Liver (tissue), 9 donors: ENCODE data around the gene LAGE3. TPM values are rescaled to one million over a fixed set of nuclear protein-coding genes. Genes with fewer than 3 reads are reported as not detected.

Source experiments
- DNase-seq: peaks from one replicate; pipeline ENCODE4 v3.0.0-alpha.2; 2017; ENCODE audit warnings: low spot score
- H3K27ac ChIP-seq, 2 donors: one replicate each; pipeline ENCODE4 v1.7.0; 2013; ENCODE audit warnings: inconsistent platforms in 2 of 2, low read length in 2 of 2, control low read depth in 1 of 2, low read depth in 1 of 2, mild to moderate bottlenecking in 1 of 2
- H3K27me3 ChIP-seq, 4 donors: one replicate each; pipeline versions ENCODE4 v1.6.1 to v1.7.0; 2013; ENCODE audit warnings: low read length in 3 of 4, inconsistent platforms in 1 of 4, mild to moderate bottlenecking in 1 of 4, moderate library complexity in 1 of 4; ENCODE audit not compliant: control insufficient read depth in 4 of 4, insufficient read depth in 4 of 4
- H3K36me3 ChIP-seq, 4 donors: one replicate each; pipeline versions ENCODE4 v1.6.1 to v1.7.0; 2013; ENCODE audit warnings: low read length in 3 of 4, mild to moderate bottlenecking in 3 of 4, low read depth in 1 of 4, moderate library complexity in 1 of 4; ENCODE audit not compliant: control insufficient read depth in 4 of 4, insufficient read depth in 3 of 4
- H3K4me1 ChIP-seq, 4 donors: one replicate each; pipeline versions ENCODE4 v1.6.1 to v1.7.0; 2013; ENCODE audit warnings: low read length in 3 of 4, mild to moderate bottlenecking in 3 of 4, moderate library complexity in 1 of 4; ENCODE audit not compliant: control insufficient read depth in 4 of 4, insufficient read depth in 4 of 4
- H3K4me3 ChIP-seq, 3 donors: one replicate each; pipeline versions ENCODE4 v1.6.1 to v1.7.0; 2013; ENCODE audit warnings: low read length in 3 of 3, control low read depth in 1 of 3, low read depth in 1 of 3, mild to moderate bottlenecking in 1 of 3
- H3K9ac ChIP-seq, 2 donors: one replicate each; pipeline ENCODE4 v1.7.0; 2013; ENCODE audit warnings: low read length in 2 of 2, mild to moderate bottlenecking in 2 of 2, moderate library complexity in 2 of 2, control low read depth in 1 of 2, low read depth in 1 of 2
- H3K9me3 ChIP-seq, 4 donors: one replicate each; pipeline versions ENCODE4 v1.6.1 to v1.7.0; 2013; ENCODE audit warnings: low read length in 3 of 4; ENCODE audit not compliant: control insufficient read depth in 4 of 4
- ATF3 ChIP-seq: IDR thresholded peaks from 2 replicates; pipeline ENCODE4 v1.6.1; 2016; ENCODE audit warnings: antibody characterized with exemption
- CTCF ChIP-seq: fragments of 150-350 bp; IDR thresholded peaks from 2 replicates; pipeline ENCODE4 v1.5.1; 2017; ENCODE audit warnings: improper control_type of control experiment, low read depth, low read length; ENCODE audit not compliant: missing input control
- EGR1 ChIP-seq, 2 donors: IDR thresholded peaks; 2 replicates each; pipeline ENCODE4 v1.6.1; 2016 to 2018; ENCODE audit warnings: antibody characterized with exemption in 2 of 2, low read depth in 2 of 2
- FOXA1 ChIP-seq: IDR thresholded peaks from 2 replicates; pipeline ENCODE4 v1.6.1; 2016; ENCODE audit warnings: antibody characterized with exemption
- FOXA2 ChIP-seq: IDR thresholded peaks from 2 replicates; pipeline ENCODE4 v1.6.1; 2016; ENCODE audit warnings: antibody characterized with exemption
- GABPA ChIP-seq, 2 donors: IDR thresholded peaks in 1 of 2; conservative IDR thresholded peaks in 1 of 2; 2 replicates each; pipeline ENCODE4 v1.6.1; 2016; ENCODE audit warnings: antibody characterized with exemption in 2 of 2, mild to moderate bottlenecking in 1 of 2, moderate library complexity in 1 of 2
- HNF4A ChIP-seq, 2 donors: conservative IDR thresholded peaks; 2 replicates each; pipeline ENCODE4 v1.6.1; 2016; ENCODE audit warnings: antibody characterized with exemption in 2 of 2, mild to moderate bottlenecking in 2 of 2
- HNF4G ChIP-seq: IDR thresholded peaks from 2 replicates; pipeline ENCODE4 v1.6.1; 2016; ENCODE audit warnings: antibody characterized with exemption
- JUND ChIP-seq, 2 donors: IDR thresholded peaks; 2 replicates each; pipeline ENCODE4 v1.6.1; 2016; ENCODE audit warnings: antibody characterized with exemption in 2 of 2
- NR2F2 ChIP-seq: IDR thresholded peaks from 2 replicates; pipeline ENCODE4 v1.6.1; 2016; ENCODE audit warnings: antibody characterized with exemption
- RAD21 ChIP-seq, 2 donors: IDR thresholded peaks; 2 replicates each; pipeline ENCODE4 v1.6.1; 2016; ENCODE audit warnings: antibody characterized with exemption in 2 of 2, mild to moderate bottlenecking in 2 of 2
- RXRA ChIP-seq, 2 donors: IDR thresholded peaks; 2 replicates each; pipeline ENCODE4 v1.6.1; 2017 to 2018; ENCODE audit warnings: antibody characterized with exemption in 2 of 2, mild to moderate bottlenecking in 1 of 2
- SP1 ChIP-seq: IDR thresholded peaks from 2 replicates; pipeline ENCODE4 v1.6.1; 2018; ENCODE audit warnings: antibody characterized with exemption, mild to moderate bottlenecking
- TAF1 ChIP-seq: conservative IDR thresholded peaks from 2 replicates; pipeline ENCODE4 v1.6.1; 2016; ENCODE audit warnings: antibody characterized with exemption, mild to moderate bottlenecking
- YY1 ChIP-seq: IDR thresholded peaks from 2 replicates; pipeline ENCODE4 v1.6.1; 2016; ENCODE audit warnings: antibody characterized with exemption, mild to moderate bottlenecking
- ZBTB33 ChIP-seq: IDR thresholded peaks from 2 replicates; pipeline ENCODE4 v1.6.1; 2016; ENCODE audit warnings: antibody characterized with exemption
- WGBS: extraction: QIAGEN DNeasy Blood & Tissue Kit; methylation state at CpG from one replicate; pipeline ENCODE4 v1.1.7; 2013; 5-methylcytosine and 5-hydroxymethylcytosine counted together
- polyA plus RNA-seq, 2 donors: library from polyadenylated mRNA; stranded (reverse) in 1 of 2; unstranded in 1 of 2; fragments of 200-250 nt in 1 of 2; fragments of >200 nt in 1 of 2; fragmentation: Nextera tagmentation in 1 of 2; extraction: Ambion mirVana in 1 of 2; gene quantifications; one replicate each; pipeline versions ENCODE4 v1.2.1 to v1.2.3, GENCODE V29; 2013 to 2015
- total RNA-seq, 2 donors: library from RNA; depleted of rRNA; stranded (reverse); fragments of >200 nt; gene quantifications; one replicate each; pipeline ENCODE4 v1.2.3, GENCODE V29; 2014
- TF ChIP-seq, protein P1 (sequence below): IDR thresholded peaks from 2 replicates; pipeline ENCODE4 v1.6.1; 2016; ENCODE audit warnings: antibody characterized with exemption
- donor health status: healthy.
- donor health status: healthy.
- donor health status: healthy.
- donor health status: healthy.
- donor health status: healthy.

Gene LAGE3
- total and polyA plus RNA-seq, 4 donors: 8.5 to 18.1 (median 12.7) TPM

DNA sequence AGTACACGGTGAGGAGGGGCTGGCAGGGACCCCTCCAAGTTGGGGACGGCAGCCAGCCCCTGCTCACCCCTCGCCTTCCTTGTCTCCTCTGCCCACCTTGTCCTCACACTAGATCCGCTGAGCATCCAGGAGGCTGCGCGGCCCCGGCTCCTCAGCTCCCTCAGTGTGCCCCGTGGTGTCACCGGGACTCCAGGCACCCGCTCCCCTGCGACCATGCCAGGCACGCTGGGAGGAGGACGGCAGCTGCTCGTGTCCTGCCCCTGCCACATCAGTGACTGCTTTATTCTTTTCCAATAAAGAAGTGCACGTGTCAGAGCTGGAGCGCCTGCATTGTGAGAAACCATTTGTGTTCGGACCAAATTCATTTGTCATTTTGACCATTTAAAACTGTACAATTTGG lies 28.8 kb downstream of the LAGE3 start:
- no peak for DNase-seq
- Histone ChIP-seq H3K36me3 (peaks cover 0 to 24% (median 8%) of the 10 kb centered on the region in 4 donors), H3K27ac (no peak overlapping the region), H3K27me3 (no peaks in the 10 kb centered on the region), H3K9me3 (no peaks in the 10 kb centered on the region), H3K9ac (no peak overlapping the region), H3K4me3 (no peak overlapping the region), H3K4me1 (peaks cover 0 to 2% (median 0%) of the 10 kb centered on the region in 4 donors)
- TF ChIP-seq, protein P1, sequence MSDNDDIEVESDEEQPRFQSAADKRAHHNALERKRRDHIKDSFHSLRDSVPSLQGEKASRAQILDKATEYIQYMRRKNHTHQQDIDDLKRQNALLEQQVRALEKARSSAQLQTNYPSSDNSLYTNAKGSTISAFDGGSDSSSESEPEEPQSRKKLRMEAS: no peak
- TF ChIP-seq RXRA (IDR thresholded peaks at IDR 0.05) (no peak), GABPA (IDR thresholded peaks at IDR 0.05 in 1 of 2, conservative IDR thresholded peaks at IDR 0.05 in 1 of 2) (no peak), CTCF (no peak), ATF3 (no peak), YY1 (no peak)
- WGBS: 96% methylated on average over 17 of the region's 17 CpGs

- H3K9ac ChIP-seq: no peak overlapping the region
- peaks cover 0 to 24% (median 8%) of the 10 kb centered on the region in 4 donors for H3K36me3 ChIP-seq
- no peaks in the 10 kb centered on the region for H3K9me3 ChIP-seq
- no peak overlapping the region for H3K4me3 ChIP-seq
- no peak overlapping the region for H3K27ac ChIP-seq
- 97% methylated on average over 18 of the region's 18 CpGs for WGBS
- H3K4me1 ChIP-seq: peaks cover 4 to 9% (median 5%) of the 10 kb centered on the region in 4 donors
- no peak for TF ChIP-seq RXRA (IDR thresholded peaks at IDR 0.05)
- TF ChIP-seq, protein P1: no peak
- no peak for DNase-seq
- no peaks in the 10 kb centered on the region for H3K27me3 ChIP-seq
Measured at GRCh38 chrX:154449618-154450017, 29.5 kb downstream of the LAGE3 start.

DNA sequence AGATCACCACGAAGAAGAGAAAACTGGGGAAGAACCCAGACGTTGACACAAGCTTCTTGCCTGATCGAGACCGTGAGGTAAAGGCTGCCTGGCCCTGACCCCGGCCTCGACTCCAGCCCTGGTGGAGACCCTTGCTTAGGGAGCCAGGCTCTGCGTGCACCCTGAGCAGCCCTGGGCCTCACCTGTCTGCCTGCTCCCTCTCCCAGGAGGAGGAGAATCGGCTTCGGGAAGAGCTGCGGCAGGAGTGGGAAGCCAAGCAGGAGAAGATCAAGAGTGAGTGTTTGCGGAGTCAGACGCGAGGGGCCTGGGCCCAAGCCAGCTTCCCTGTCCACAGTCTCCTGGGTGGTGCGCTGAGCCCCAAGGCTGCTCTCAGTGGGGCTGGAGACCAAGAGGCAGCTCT lies 30.6 kb downstream of the LAGE3 start:
- no peaks in the 10 kb centered on the region for H3K27me3 ChIP-seq
- no peak overlapping the region for H3K9ac ChIP-seq
- H3K36me3 ChIP-seq: peaks cover 0 to 24% (median 8%) of the 10 kb centered on the region in 4 donors
- no peak for DNase-seq
- H3K4me1 ChIP-seq: peaks cover 4 to 11% (median 8%) of the 10 kb centered on the region in 4 donors
- no peak overlapping the region for H3K27ac ChIP-seq
- WGBS: 95% methylated on average over 14 of the region's 14 CpGs
- no peak overlapping the region for H3K4me3 ChIP-seq
- TF ChIP-seq ZBTB33: no peak
- TF ChIP-seq CTCF: no peak
- TF ChIP-seq, protein P1: no peak
- TF ChIP-seq ATF3: no peak
- no peak for TF ChIP-seq NR2F2
- TF ChIP-seq SP1: no peak
- no peak for TF ChIP-seq HNF4G
- TF ChIP-seq TAF1: no peak
- no peak for TF ChIP-seq FOXA2
- no peak for TF ChIP-seq HNF4A (conservative IDR thresholded peaks at IDR 0.05)
- no peak for TF ChIP-seq RAD21 (IDR thresholded peaks at IDR 0.05)
- TF ChIP-seq JUND (IDR thresholded peaks at IDR 0.05): no peak
- no peak for TF ChIP-seq GABPA (IDR thresholded peaks at IDR 0.05 in 1 of 2, conservative IDR thresholded peaks at IDR 0.05 in 1 of 2)
- no peak for TF ChIP-seq YY1
- no peak for TF ChIP-seq EGR1 (IDR thresholded peaks at IDR 0.05; ENCODE audit: low read depth in 2 of 2)
- TF ChIP-seq RXRA (IDR thresholded peaks at IDR 0.05): no peak
- no peak for TF ChIP-seq FOXA1
- H3K9me3 ChIP-seq: no peaks in the 10 kb centered on the region
